IPS-20b (cell line): Measurements from ENCODE around the gene IL21R.

Experiments
- H3K27ac ChIP-seq: one replicate; pipeline ENCODE4 v1.5.1; 2013; ENCODE audit warnings: low read length
- H3K27me3 ChIP-seq: 2 replicates; pipeline ENCODE4 v1.6.1; 2013; ENCODE audit warnings: mild to moderate bottlenecking, low read length, inconsistent platforms; ENCODE audit not compliant: insufficient read depth
- H3K36me3 ChIP-seq: 2 replicates; pipeline ENCODE4 v1.6.1; 2013; ENCODE audit warnings: low read depth, mild to moderate bottlenecking, inconsistent platforms, low read length, moderate library complexity; ENCODE audit not compliant: insufficient read depth
- H3K4me1 ChIP-seq: 2 replicates; pipeline ENCODE4 v1.6.1; 2013; ENCODE audit warnings: mild to moderate bottlenecking, control low read depth, inconsistent platforms, low read length, moderate library complexity; ENCODE audit not compliant: insufficient read depth
- H3K4me3 ChIP-seq: 2 replicates; pipeline ENCODE4 v1.5.1; 2013; ENCODE audit warnings: mild to moderate bottlenecking, low read length, inconsistent platforms
- H3K9ac ChIP-seq: 2 replicates; pipeline ENCODE4 v1.6.1; 2013; ENCODE audit warnings: low read depth, mild to moderate bottlenecking, inconsistent platforms, low read length, moderate library complexity
- H3K9me3 ChIP-seq: 2 replicates; pipeline ENCODE4 v1.6.1; 2013; ENCODE audit warnings: mild to moderate bottlenecking, low read depth, low read length, inconsistent platforms; ENCODE audit not compliant: insufficient read depth

IL21R gene

DNA sequence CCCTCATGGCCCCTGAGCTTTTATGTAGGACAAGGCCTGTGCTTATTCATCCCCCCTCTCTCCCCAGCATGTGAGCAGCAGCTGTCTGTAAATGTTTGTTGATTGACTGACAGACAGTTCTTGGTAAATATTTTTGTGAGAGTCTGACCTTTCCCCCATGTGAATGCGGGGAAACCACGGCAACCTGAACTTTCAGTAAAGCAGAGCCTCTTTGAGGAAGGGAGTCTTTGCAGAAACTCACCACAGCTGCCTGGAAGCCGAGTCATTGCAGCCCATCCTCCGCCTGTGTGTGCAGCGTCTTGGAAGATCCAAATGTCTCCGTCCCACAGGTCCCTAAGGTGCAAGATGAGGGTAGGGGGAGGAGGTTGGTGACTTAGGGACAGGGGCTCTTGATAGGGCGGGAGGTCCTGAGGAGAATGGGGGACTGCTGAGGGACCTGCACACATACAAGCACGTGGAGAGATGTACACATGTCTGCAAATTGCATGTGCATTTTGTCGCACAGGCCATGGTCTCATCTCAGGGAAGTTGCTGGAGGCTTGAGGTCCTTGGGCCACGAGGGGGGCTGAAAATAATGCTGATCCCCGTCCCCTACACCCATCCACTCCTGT lies 23.0 kb upstream of the IL21R start:
- Histone ChIP-seq H3K4me3 (no peak overlapping the region), H3K9me3 (no peaks in the 10 kb centered on the region), H3K4me1 (no peaks in the 10 kb centered on the region), H3K36me3 (no peaks in the 10 kb centered on the region), H3K9ac (no peak overlapping the region), H3K27ac (no peak overlapping the region), H3K27me3 (no peaks in the 10 kb centered on the region)

DNA sequence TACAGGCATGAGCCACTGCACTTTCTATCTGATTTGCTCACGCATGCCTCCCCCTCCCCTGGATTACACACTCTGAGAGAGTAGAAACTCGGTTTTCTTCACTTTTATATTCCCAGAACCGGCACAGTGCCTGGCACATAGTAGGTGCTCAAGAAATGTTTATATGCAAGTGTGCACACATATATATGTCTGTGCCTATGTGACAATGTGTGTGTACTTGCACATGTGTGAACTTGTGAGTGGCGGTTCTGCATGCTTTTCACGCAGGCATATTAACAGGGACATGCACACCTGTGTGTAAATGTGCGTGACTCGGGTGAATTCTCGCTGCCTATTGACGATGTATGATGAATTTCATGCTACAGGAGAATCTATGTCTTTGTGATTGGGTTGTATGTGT lies 22.1 kb upstream of the IL21R start:
- Histone ChIP-seq H3K9ac (no peak overlapping the region), H3K4me1 (no peaks in the 10 kb centered on the region), H3K27ac (no peak overlapping the region), H3K36me3 (no peaks in the 10 kb centered on the region), H3K9me3 (no peaks in the 10 kb centered on the region), H3K27me3 (no peaks in the 10 kb centered on the region), H3K4me3 (no peak overlapping the region)

DNA sequence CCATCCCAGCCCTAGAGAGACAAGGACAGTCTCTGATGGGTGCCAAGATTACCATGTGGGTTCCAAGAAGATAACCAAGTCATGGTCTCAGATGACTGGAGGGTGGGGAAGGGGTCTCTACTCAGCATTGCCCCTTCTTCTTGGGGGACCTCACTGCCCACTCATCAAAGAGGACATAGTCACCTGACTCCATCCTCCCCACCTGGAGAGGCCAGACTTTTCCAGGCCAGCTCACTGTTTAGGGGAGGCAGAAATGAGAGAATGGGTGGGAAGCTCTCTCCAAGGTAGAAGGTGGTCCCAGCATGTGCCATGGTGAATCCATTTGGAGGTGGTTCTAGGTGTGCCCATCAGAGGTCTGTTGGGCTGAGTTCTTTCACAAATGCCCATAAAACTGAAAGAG lies 20.7 kb upstream of the IL21R start:
- no peaks in the 10 kb centered on the region for H3K36me3 ChIP-seq

DNA sequence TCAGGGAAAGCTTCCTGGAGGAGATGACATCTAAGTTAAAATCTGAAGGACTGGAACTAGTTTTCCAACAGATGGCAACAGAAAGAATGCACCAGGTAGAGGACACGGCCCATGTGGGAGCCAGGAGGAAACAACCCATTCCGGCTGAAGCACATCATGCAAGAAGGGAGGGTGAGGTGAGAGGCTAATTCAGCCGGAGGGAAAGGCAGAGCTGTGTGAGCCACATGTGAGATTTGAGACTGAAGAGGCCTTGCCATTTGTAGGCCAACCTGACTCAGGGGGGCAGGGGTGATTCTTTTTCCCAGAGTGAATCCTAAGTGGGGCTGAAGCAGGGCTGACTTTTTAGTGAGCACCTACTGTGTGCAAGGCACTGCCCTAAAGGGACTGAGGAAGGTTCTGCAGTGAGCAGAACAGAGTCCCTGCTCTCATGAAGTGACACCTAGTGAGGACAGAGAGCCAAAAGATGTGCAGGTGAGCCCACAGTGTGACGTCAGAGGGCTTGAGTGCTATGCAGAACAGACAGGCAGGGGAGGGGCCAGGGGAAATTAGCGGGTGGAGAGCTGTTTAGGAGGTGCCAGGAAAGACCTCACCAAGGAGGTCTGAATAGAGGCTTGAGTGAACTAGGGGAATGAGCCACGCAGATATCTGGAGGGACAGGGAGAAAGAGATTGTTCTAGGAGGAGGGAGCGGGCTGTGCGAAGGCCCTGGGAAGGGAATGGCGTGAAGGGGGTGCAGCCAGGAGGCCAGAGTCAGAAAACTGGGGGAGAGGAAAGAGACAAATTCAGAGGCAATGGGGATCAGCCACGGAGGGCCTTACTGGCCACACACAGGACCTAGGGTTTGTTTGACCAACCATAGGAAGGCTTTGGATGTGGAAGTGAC lies 19.8 kb upstream of the IL21R start:
- Histone ChIP-seq H3K27me3 (no peaks in the 10 kb centered on the region), H3K36me3 (no peaks in the 10 kb centered on the region), H3K27ac (no peak overlapping the region), H3K9me3 (no peaks in the 10 kb centered on the region), H3K4me3 (no peak overlapping the region), H3K4me1 (no peaks in the 10 kb centered on the region), H3K9ac (no peak overlapping the region)

More for the DNA sequence above, 20.7 kb upstream of the IL21R start:
- Histone ChIP-seq H3K4me1 (no peaks in the 10 kb centered on the region), H3K4me3 (no peak overlapping the region), H3K27ac (no peak overlapping the region), H3K27me3 (no peaks in the 10 kb centered on the region), H3K9ac (no peak overlapping the region), H3K9me3 (no peaks in the 10 kb centered on the region)

DNA sequence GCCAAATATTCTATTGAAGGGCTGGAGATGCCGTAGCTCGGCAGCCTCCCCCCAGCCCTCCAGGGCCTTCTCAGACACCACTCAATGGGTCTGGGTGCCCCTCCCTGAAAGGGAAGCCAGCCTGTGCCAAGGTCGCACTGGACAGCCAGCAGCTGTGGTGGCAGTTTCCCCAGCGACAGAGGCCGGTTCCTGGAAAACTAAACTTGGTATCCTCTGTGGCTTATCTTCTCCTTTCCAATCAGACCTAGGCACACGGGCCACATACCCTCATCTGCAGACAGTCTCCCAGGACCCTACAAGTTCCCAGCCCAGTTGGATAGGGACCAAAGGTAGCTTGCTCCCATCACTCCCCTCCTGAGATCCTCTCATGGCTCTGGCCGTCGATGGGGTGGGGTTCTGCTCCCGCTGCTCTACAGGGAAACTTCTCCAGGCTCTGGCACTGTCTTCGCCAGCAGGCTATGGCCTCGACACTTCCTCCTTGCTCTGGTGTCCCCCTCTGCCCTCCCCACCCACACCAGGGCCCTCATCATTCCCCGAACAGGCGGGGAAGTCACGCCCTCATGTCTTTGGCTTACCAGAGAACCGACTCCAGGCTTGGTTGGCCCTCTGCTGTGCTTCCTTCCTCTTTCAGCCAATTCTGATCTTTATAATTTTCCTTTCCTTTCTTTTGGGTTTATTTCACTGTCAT lies 18.3 kb upstream of the IL21R start:
- Histone ChIP-seq H3K9me3 (no peaks in the 10 kb centered on the region), H3K9ac (no peak overlapping the region), H3K4me1 (no peaks in the 10 kb centered on the region)

DNA sequence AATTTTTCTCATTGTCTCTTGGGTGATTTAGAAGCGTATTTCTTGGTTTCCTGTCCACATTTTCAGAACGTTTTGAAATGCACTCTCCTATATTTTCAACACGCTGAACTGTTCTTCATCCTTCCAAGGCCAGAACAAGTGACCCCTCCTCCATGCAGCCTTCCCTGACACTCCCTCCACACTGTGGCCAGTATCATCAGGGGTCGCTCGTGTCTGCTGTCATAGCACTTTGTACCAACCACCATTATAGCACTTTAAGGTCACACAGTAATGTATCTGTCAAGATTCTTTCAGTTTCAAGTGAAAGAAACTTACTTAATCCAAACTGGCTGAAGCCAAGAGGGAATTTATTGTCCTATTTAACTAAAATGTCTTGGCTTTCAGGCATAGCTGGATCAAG lies 17.5 kb upstream of the IL21R start:
- Histone ChIP-seq H3K27ac (no peak overlapping the region), H3K27me3 (no peaks in the 10 kb centered on the region), H3K4me3 (no peak overlapping the region), H3K9ac (no peak overlapping the region), H3K9me3 (no peaks in the 10 kb centered on the region), H3K4me1 (no peaks in the 10 kb centered on the region), H3K36me3 (no peaks in the 10 kb centered on the region)

More for the DNA sequence above, 18.3 kb upstream of the IL21R start:
- Histone ChIP-seq H3K36me3 (no peaks in the 10 kb centered on the region), H3K27ac (no peak overlapping the region), H3K4me3 (no peak overlapping the region), H3K27me3 (no peaks in the 10 kb centered on the region)

DNA sequence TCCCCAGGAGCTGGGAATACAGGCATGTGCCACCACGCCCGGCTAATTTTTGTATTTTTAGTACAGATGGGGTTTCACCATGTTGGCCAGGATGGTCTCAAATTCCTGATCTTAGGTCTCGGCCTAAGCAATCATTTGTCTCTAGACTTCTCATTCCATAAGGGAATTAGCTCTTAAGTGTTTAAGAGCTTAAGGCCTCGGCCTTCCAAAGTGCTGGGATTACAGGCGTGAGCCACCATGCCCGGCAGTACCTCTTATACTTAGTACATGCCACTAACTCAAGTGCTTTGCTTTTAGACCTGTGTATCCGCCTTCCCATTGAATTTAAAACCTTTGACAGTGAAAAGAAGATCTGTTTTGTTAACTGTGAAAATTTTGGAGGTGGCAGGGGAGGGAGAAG lies 16.6 kb upstream of the IL21R start:
- Histone ChIP-seq H3K9ac (no peak overlapping the region), H3K9me3 (no peaks in the 10 kb centered on the region), H3K4me3 (no peak overlapping the region), H3K4me1 (no peaks in the 10 kb centered on the region), H3K27ac (no peak overlapping the region), H3K36me3 (no peaks in the 10 kb centered on the region), H3K27me3 (no peaks in the 10 kb centered on the region)

DNA sequence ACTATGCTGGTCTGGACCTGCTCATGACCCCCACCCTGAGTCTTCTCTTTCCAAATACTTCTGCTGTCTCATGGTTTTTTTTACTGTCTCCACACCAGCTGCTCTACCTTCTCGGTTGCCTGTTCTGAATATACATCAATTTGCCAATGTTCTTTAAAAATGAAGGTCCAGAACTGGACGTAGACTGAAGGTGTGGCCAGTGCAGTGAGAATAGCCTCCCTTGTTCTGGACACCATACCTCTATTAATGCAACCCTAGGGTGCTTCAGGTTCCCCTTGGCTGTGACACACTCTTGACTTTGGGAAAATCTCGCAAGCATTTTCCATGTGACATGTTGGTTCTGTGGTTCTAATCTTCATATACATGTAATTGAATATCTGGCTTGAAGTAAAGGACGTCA lies 15.3 kb upstream of the IL21R start:
- no peaks in the 10 kb centered on the region for H3K27me3 ChIP-seq
- no peak overlapping the region for H3K27ac ChIP-seq
- no peaks in the 10 kb centered on the region for H3K9me3 ChIP-seq
- H3K9ac ChIP-seq = no peak overlapping the region
- H3K36me3 ChIP-seq = no peaks in the 10 kb centered on the region
- no peaks in the 10 kb centered on the region for H3K4me1 ChIP-seq
- H3K4me3 ChIP-seq = no peak overlapping the region

DNA sequence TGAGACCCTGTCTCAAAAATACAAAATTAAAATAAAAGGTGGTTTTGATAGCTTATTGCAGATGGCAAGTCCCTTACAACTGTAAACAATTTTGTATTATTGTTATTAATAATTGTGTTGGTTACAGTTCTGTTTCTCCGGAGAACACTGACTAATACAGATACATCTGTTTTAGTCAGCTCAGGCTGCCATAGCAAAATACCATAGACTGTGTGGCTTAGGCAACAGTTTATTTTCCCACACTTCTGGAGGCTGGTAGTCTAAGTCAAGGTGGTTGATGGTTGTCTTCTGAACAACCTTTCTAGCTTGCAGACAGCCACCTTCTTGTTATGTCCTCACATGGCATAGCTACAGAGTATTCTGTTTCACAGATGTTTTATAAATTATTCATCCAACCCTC lies 14.2 kb upstream of the IL21R start:
- H3K9ac ChIP-seq = no peak overlapping the region
- H3K27ac ChIP-seq = no peak overlapping the region
- H3K4me3 ChIP-seq = no peak overlapping the region
- H3K27me3 ChIP-seq = no peaks in the 10 kb centered on the region
- H3K36me3 ChIP-seq = no peaks in the 10 kb centered on the region
- H3K4me1 ChIP-seq = no peaks in the 10 kb centered on the region
- no peaks in the 10 kb centered on the region for H3K9me3 ChIP-seq

DNA sequence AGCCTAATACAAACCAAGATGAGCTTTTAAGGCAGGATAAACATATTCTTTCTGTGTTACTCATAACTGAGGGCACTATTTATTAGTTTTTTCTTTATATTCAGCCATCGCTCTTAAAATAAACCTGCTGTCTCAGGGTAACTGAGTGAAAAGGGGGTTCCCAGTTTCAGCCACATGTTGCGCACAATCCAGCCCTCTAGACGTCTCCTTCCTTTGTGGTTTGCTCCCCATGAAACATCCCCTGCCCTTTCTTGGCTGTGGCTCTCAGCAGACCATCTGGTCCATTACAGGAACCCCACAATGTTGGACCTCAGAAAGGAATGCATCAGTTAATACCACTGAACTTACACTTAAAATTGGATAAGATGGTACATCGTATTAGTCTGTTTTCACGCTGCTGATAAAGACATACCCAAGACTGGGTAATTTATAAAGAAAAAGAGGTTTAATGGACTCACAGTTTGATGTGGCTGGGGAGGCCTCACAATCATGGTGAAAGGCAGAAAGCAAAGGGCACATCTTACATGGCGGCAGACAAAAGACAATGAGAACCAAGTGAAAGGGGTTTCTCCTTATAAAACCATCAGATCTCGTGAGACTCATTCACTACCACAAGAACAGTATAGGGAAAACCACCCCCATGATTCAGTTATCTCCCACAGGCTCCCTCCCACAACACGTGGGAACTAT lies 12.6 kb upstream of the IL21R start:
- no peak overlapping the region for H3K27ac ChIP-seq
- H3K9me3 ChIP-seq = no peaks in the 10 kb centered on the region
- H3K4me1 ChIP-seq = no peaks in the 10 kb centered on the region
- no peaks in the 10 kb centered on the region for H3K36me3 ChIP-seq
- H3K9ac ChIP-seq = no peak overlapping the region
- no peak overlapping the region for H3K4me3 ChIP-seq
- no peaks in the 10 kb centered on the region for H3K27me3 ChIP-seq

DNA sequence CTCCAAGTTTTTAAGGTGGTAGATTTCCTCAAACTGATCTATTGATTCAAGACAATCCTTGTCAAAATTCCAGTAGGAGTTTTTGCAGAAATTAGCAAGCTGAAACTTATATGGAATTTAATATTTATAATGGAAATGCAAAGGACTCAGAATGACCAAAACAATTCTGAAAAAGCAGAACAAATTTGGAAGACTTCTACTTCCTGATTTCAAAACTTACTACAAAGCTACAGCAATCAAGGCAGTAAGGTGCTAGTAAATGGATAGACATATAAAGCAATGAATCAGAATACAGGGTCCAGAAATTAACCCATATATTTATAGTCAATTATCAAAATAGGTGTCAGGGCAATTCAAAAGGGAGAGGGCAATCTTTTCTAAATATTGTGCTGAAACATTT lies 11.8 kb upstream of the IL21R start:
- Histone ChIP-seq H3K27me3 (no peaks in the 10 kb centered on the region), H3K27ac (no peak overlapping the region)

More for the DNA sequence above, 11.8 kb upstream of the IL21R start:
- H3K36me3 ChIP-seq = no peaks in the 10 kb centered on the region
- H3K9ac ChIP-seq = no peak overlapping the region
- H3K4me3 ChIP-seq = no peak overlapping the region
- no peaks in the 10 kb centered on the region for H3K9me3 ChIP-seq
- no peaks in the 10 kb centered on the region for H3K4me1 ChIP-seq
